Gastrocnemius medialis (tissue), 4 donors: ENCODE results near the gene CRYGS.

Experiments
- CTCF ChIP-seq, 5 experiments: fragments of 450-650 bp in 3 of 5; fragments of 200-600 bp in 2 of 5; sonication (generic) in 2 of 5; IDR thresholded peaks in 4 of 5; conservative IDR thresholded peaks in 1 of 5; 1 replicate in 4 of 5; 2 replicates in 1 of 5; pipeline ENCODE4 v1.5.1; 2016 to 2019; ENCODE audit warnings: antibody characterized with exemption in 5 of 5, mild to moderate bottlenecking in 3 of 5, moderate library complexity in 3 of 5
- POLR2A ChIP-seq, 2 donors: fragments of 450-650 bp; IDR thresholded peaks; one replicate each; pipeline ENCODE4 v1.6.1; 2017; ENCODE audit warnings: antibody characterized with exemption in 2 of 2, mild to moderate bottlenecking in 2 of 2, moderate library complexity in 2 of 2

DNA sequence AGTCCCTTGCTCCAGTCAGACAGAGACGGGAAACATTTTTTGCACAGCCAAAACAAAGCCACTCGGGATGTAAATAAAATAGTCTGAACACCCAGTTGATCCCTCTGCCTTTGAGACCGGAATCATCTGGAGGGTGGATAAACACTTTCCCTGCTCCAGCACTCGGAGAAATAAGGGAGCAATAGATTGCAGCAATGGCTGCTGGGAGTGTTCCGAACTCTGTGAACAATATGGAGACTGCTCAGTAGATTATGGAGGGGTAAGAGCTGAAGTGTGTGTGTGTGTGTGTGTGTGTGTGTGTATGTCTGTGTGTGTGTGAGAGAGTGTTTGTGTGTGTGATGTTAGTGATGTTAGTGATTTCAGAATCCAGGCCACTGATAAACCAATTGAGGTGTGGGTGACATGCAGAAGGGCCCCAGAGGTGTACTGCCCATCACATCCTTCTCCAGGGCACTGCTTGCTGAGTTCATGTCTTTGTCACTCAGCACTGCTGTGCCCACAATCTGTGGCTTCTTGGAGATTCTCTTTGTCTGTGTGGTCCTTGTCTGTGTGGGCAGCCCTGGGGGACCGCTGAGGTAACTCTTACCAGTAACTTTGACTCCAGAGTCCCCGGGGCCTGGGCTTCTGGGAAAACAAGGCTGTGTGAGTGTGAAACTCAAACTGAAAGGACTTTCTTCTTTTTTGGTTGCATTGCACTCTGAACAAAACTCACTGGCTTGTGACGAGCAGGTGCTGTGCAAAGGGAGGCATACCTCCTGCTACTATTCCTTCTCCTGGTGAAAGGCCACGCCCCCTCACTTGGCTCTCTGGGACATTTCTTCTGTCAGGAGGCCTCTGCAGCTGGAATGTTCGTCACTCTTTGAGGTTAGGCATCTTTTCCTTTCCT is 23.0 kb downstream of the CRYGS start:
- no peak for TF ChIP-seq POLR2A (IDR thresholded peaks at IDR 0.05)
- no peak for TF ChIP-seq CTCF (IDR thresholded peaks at IDR 0.05 in 4 of 5, conservative IDR thresholded peaks at IDR 0.05 in 1 of 5)
